HEK293 (cell line): Measurements from ENCODE around the gene TOX4.
A peak's percentile ranks its signal among the peaks of the same experiment; 100 is the strongest.

Experiments
- CTCF ChIA-PET: fragments of 350-600 bp; formaldehyde crosslinking; extraction: SDS; loops from one replicate; lab custom pipeline; 2021; ENCODE audit warnings: antibody characterized with exemption; lab: Yijun Ruan, JAX
- POLR2A ChIA-PET: fragments of 300-600 bp; formaldehyde crosslinking; extraction: SDS; loops from one replicate; lab custom pipeline; 2020; ENCODE audit warnings: antibody characterized with exemption, inconsistent platforms; lab: Yijun Ruan, JAX
- H3K27ac ChIP-seq: fragments of 200-500 bp; sonication (Bioruptor generic); 2 replicates; pipeline ENCODE4 v1.5.1; 2014; ENCODE audit warnings: low read depth, low read length, control low read depth, inconsistent platforms; ENCODE audit errors: extremely low read depth
- H3K36me3 ChIP-seq, 2 experiments: fragments of 200-500 bp in 1 of 2; sonication (Bioruptor generic) in 1 of 2; 1 replicate in 1 of 2; 2 replicates in 1 of 2; pipeline ENCODE4 v1.5.1; 2014 to 2017; ENCODE audit warnings: inconsistent platforms in 2 of 2, low read length in 2 of 2; ENCODE audit not compliant: control insufficient read depth in 2 of 2, insufficient read depth in 1 of 2
- H3K4me1 ChIP-seq: fragments of 200-500 bp; sonication (Bioruptor generic); 2 replicates; pipeline ENCODE4 v1.5.1; 2014; ENCODE audit warnings: mild to moderate bottlenecking, low read length, inconsistent platforms; ENCODE audit not compliant: control insufficient read depth, insufficient read depth
- H3K4me3 ChIP-seq: 2 replicates; pipeline ENCODE4 v1.5.1; 2011; ENCODE audit warnings: low read depth, mild to moderate bottlenecking, control low read depth, low read length, moderate library complexity
- H3K9me3 ChIP-seq: fragments of 200-500 bp; sonication (Bioruptor generic); 2 replicates; pipeline ENCODE4 v1.5.1; 2014; ENCODE audit warnings: low read depth, low read length, inconsistent platforms; ENCODE audit not compliant: control insufficient read depth, insufficient read depth
- HOXA7 ChIP-seq: sonication (generic); formaldehyde crosslinking; IDR thresholded peaks from 2 replicates; pipeline ENCODE4 v1.8.1; 2022; ENCODE audit warnings: missing genetic modification reagents, borderline replicate concordance
- MYNN ChIP-seq: fragments of 450-650 bp; formaldehyde crosslinking; IDR thresholded peaks from 2 replicates; pipeline ENCODE4 v1.5.1; 2016; ENCODE audit warnings: missing biosample characterization, missing genetic modification characterization, borderline replicate concordance
- SCRT1 ChIP-seq: fragments of 450-650 bp; formaldehyde crosslinking; IDR thresholded peaks from 2 replicates; pipeline ENCODE4 v1.5.1; 2016; ENCODE audit warnings: missing biosample characterization, missing genetic modification characterization, borderline replicate concordance
- SCRT2 ChIP-seq: fragments of 450-650 bp; formaldehyde crosslinking; IDR thresholded peaks from 2 replicates; pipeline ENCODE4 v1.5.1; 2016; ENCODE audit warnings: missing biosample characterization, missing genetic modification characterization
- ZEB2 ChIP-seq: fragments of 450-650 bp; formaldehyde crosslinking; IDR thresholded peaks from 2 replicates; pipeline ENCODE4 v1.5.1; 2016; ENCODE audit warnings: missing biosample characterization, missing genetic modification characterization
- ZFP3 ChIP-seq: fragments of 450-650 bp; formaldehyde crosslinking; IDR thresholded peaks from 2 replicates; pipeline ENCODE4 v1.5.1; 2016; ENCODE audit warnings: low read depth, missing biosample characterization, missing genetic modification characterization
- ZNF157 ChIP-seq: fragments of 450-650 bp; formaldehyde crosslinking; IDR thresholded peaks from 2 replicates; pipeline ENCODE4 v1.5.1; 2016; ENCODE audit warnings: missing biosample characterization, missing genetic modification characterization
- ZNF37A ChIP-seq: fragments of 450-650 bp; IDR thresholded peaks from 2 replicates; pipeline ENCODE4 v1.5.1; 2018; ENCODE audit warnings: missing biosample characterization, missing genetic modification characterization
- ZNF433 ChIP-seq: fragments of 450-650 bp; formaldehyde crosslinking; IDR thresholded peaks from 2 replicates; pipeline ENCODE4 v1.5.1; 2016; ENCODE audit warnings: missing biosample characterization, missing genetic modification characterization, low read depth
- ZNF571 ChIP-seq: fragments of 450-650 bp; formaldehyde crosslinking; IDR thresholded peaks from 2 replicates; pipeline ENCODE4 v1.5.0; 2017; ENCODE audit warnings: missing biosample characterization, missing genetic modification characterization
- ZNF596 ChIP-seq: fragments of 450-650 bp; IDR thresholded peaks from 2 replicates; pipeline ENCODE4 v1.5.0; 2018; ENCODE audit warnings: missing biosample characterization, mild to moderate bottlenecking, missing genetic modification characterization, moderate library complexity
- TF ChIP-seq, protein P1 (sequence below): fragments of 450-650 bp; formaldehyde crosslinking; IDR thresholded peaks from 2 replicates; pipeline ENCODE4; 2016; ENCODE audit warnings: missing biosample characterization, missing genetic modification characterization
- TF ChIP-seq, protein P2 (sequence below): fragments of 450-650 bp; formaldehyde crosslinking; IDR thresholded peaks from 2 replicates; pipeline ENCODE4 v1.5.1; 2016; ENCODE audit warnings: missing biosample characterization, missing genetic modification characterization
- TF ChIP-seq, protein P3 (sequence below): fragments of 450-650 bp; formaldehyde crosslinking; IDR thresholded peaks from 2 replicates; pipeline ENCODE4 v1.5.1; 2016; ENCODE audit warnings: missing biosample characterization, missing genetic modification characterization
- TF ChIP-seq, protein P4 (sequence below): fragments of 450-650 bp; formaldehyde crosslinking; IDR thresholded peaks from 2 replicates; pipeline ENCODE4 v1.5.1; 2016; ENCODE audit warnings: missing biosample characterization, missing genetic modification characterization
- TF ChIP-seq, protein P5 (sequence below): fragments of 450-650 bp; formaldehyde crosslinking; IDR thresholded peaks from 2 replicates; pipeline ENCODE4 v1.5.1; 2017; ENCODE audit warnings: missing biosample characterization, mild to moderate bottlenecking, missing genetic modification characterization, moderate library complexity
- TF ChIP-seq, protein P6 (sequence below): fragments of 450-650 bp; formaldehyde crosslinking; IDR thresholded peaks from 2 replicates; pipeline ENCODE4 v1.5.1; 2016; ENCODE audit warnings: missing biosample characterization, missing genetic modification characterization

The TOX4 gene

DNA sequence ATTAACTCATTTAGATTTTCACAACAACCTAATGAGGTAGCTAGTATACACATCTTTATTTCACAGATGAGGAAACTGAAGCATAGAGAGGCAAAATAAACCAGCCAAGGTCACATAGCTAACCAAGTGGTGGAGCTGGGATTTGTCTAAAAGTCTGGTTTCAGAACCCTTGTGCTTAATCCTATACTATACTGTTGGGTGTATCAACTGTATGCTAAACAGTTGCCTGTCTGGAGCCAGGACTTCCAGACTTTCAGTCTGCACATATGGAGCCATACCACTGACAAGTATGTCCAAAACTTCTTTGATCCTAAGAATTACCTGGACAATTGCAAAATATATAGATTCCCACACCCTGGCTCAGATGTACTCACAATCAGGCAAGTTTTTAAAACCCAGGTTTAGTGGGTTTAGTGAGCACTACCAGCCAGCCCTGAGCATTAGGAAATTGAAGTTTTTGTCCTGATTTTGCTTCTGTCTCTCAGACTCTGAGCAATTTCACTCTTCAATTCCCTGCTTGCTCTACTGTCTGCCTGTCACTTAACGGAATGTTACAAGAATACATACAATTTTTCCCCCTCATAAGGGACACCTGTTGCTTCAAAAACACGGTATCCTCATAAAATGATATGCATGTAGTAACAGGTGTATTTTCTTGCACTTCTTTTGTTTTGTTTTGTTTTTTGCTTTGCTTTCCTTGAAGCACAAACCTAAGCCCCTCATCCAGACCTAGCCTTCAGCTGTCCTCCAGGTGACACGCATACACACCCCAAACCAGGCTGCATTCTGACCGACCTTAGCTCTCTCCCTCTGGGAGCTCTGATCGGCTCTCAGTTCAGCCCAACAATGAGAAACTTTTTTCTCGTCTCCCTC lies 58.8 kb downstream of the TOX4 start:
- CTCF ChIA-PET = no interaction called here
- no peak overlapping the region for H3K4me3 ChIP-seq

DNA sequence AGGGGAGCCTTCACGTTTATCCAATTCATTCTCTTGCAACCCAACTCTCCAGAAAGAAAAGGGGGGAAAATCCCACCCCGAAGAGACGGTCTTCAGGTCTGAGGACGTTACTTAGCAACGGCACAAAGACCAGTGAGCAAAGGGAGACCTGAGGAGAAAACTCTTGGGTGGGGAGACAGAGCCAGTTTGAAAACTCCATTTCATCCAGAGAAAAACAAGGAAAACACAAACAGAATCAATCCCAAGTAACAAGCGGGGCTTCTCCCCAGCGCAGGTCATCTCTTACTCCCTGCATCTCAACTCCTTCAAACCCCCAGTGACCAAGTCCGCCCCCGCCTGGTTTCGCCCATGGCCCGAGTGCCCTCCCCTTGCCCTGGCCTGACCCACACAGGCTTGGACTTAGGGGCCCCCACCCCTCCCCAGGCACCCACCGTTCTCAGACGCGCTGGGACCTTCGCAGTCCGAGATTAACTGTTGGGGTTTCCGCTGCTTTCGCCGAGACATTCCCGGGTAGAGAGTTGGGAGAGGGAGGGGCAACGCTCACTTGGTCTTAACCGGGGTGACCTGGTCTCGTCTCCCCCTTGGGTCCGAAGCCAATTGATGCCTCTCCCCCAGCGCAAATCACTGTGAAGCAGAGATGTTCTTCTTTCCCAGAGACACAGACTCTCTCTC lies 59.6 kb downstream of the TOX4 start:
- POLR2A ChIA-PET = no interaction called here
- no peak overlapping the region for H3K27ac ChIP-seq

More for the DNA sequence above, 58.8 kb downstream of the TOX4 start:
- Histone ChIP-seq H3K36me3 (no peaks in the 10 kb centered on the region), H3K27ac (no peak overlapping the region), H3K4me1 (no peaks in the 10 kb centered on the region), H3K9me3 (no peaks in the 10 kb centered on the region)
- TF ChIP-seq SCRT1 (tag by site-specific recombination) (peak; percentile 91), SCRT2 (tag by site-specific recombination) (peak; percentile 96)
- TF ChIP-seq, protein P1, sequence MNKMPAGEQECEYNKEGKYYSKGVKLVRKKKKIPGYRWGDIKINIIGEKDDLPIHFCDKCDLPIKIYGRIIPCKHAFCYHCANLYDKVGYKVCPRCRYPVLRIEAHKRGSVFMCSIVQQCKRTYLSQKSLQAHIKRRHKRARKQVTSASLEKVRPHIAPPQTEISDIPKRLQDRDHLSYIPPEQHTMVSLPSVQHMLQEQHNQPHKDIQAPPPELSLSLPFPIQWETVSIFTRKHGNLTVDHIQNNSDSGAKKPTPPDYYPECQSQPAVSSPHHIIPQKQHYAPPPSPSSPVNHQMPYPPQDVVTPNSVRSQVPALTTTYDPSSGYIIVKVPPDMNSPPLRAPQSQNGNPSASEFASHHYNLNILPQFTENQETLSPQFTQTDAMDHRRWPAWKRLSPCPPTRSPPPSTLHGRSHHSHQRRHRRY (tag by site-specific recombination) = no peak
- POLR2A ChIA-PET = no interaction called here

More for the DNA sequence above, 59.6 kb downstream of the TOX4 start:
- TF ChIP-seq, protein P2, sequence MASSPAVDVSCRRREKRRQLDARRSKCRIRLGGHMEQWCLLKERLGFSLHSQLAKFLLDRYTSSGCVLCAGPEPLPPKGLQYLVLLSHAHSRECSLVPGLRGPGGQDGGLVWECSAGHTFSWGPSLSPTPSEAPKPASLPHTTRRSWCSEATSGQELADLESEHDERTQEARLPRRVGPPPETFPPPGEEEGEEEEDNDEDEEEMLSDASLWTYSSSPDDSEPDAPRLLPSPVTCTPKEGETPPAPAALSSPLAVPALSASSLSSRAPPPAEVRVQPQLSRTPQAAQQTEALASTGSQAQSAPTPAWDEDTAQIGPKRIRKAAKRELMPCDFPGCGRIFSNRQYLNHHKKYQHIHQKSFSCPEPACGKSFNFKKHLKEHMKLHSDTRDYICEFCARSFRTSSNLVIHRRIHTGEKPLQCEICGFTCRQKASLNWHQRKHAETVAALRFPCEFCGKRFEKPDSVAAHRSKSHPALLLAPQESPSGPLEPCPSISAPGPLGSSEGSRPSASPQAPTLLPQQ (tag by site-specific recombination) = no peak
- TF ChIP-seq, protein P3, sequence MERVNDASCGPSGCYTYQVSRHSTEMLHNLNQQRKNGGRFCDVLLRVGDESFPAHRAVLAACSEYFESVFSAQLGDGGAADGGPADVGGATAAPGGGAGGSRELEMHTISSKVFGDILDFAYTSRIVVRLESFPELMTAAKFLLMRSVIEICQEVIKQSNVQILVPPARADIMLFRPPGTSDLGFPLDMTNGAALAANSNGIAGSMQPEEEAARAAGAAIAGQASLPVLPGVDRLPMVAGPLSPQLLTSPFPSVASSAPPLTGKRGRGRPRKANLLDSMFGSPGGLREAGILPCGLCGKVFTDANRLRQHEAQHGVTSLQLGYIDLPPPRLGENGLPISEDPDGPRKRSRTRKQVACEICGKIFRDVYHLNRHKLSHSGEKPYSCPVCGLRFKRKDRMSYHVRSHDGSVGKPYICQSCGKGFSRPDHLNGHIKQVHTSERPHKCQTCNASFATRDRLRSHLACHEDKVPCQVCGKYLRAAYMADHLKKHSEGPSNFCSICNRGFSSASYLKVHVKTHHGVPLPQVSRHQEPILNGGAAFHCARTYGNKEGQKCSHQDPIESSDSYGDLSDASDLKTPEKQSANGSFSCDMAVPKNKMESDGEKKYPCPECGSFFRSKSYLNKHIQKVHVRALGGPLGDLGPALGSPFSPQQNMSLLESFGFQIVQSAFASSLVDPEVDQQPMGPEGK (tag by site-specific recombination) = peak; percentile 50; the same call in 1 of the 2 replicates
- TF ChIP-seq, protein P4, sequence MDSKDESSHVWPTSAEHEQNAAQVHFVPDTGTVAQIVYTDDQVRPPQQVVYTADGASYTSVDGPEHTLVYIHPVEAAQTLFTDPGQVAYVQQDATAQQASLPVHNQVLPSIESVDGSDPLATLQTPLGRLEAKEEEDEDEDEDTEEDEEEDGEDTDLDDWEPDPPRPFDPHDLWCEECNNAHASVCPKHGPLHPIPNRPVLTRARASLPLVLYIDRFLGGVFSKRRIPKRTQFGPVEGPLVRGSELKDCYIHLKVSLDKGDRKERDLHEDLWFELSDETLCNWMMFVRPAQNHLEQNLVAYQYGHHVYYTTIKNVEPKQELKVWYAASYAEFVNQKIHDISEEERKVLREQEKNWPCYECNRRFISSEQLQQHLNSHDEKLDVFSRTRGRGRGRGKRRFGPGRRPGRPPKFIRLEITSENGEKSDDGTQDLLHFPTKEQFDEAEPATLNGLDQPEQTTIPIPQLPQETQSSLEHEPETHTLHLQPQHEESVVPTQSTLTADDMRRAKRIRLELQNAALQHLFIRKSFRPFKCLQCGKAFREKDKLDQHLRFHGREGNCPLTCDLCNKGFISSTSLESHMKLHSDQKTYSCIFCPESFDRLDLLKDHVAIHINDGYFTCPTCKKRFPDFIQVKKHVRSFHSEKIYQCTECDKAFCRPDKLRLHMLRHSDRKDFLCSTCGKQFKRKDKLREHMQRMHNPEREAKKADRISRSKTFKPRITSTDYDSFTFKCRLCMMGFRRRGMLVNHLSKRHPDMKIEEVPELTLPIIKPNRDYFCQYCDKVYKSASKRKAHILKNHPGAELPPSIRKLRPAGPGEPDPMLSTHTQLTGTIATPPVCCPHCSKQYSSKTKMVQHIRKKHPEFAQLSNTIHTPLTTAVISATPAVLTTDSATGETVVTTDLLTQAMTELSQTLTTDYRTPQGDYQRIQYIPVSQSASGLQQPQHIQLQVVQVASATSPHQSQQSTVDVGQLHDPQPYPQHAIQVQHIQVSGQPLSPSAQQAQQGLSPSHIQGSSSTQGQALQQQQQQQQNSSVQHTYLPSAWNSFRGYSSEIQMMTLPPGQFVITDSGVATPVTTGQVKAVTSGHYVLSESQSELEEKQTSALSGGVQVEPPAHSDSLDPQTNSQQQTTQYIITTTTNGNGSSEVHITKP (tag by site-specific recombination) = peak; percentile 95
- TF ChIP-seq ZNF37A (tag by site-specific recombination) = no peak
- no peak for TF ChIP-seq ZNF433
- no peak for TF ChIP-seq MYNN (tag by site-specific recombination)
- TF ChIP-seq, protein P5, sequence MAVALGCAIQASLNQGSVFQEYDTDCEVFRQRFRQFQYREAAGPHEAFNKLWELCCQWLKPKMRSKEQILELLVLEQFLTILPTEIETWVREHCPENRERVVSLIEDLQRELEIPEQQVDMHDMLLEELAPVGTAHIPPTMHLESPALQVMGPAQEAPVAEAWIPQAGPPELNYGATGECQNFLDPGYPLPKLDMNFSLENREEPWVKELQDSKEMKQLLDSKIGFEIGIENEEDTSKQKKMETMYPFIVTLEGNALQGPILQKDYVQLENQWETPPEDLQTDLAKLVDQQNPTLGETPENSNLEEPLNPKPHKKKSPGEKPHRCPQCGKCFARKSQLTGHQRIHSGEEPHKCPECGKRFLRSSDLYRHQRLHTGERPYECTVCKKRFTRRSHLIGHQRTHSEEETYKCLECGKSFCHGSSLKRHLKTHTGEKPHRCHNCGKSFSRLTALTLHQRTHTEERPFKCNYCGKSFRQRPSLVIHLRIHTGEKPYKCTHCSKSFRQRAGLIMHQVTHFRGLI (tag by site-specific recombination) = peak; percentile 63; the same call in 1 of the 2 replicates
- TF ChIP-seq ZNF157 (tag by site-specific recombination) = no peak
- no peak for TF ChIP-seq ZEB2 (tag by site-specific recombination)
- TF ChIP-seq ZFP3 (tag by site-specific recombination) = no peak
- peak; percentile 82; the same call in 1 of the 2 replicates for TF ChIP-seq ZNF596 (tag by site-specific recombination)
- TF ChIP-seq HOXA7 = no peak
- TF ChIP-seq, protein P6, sequence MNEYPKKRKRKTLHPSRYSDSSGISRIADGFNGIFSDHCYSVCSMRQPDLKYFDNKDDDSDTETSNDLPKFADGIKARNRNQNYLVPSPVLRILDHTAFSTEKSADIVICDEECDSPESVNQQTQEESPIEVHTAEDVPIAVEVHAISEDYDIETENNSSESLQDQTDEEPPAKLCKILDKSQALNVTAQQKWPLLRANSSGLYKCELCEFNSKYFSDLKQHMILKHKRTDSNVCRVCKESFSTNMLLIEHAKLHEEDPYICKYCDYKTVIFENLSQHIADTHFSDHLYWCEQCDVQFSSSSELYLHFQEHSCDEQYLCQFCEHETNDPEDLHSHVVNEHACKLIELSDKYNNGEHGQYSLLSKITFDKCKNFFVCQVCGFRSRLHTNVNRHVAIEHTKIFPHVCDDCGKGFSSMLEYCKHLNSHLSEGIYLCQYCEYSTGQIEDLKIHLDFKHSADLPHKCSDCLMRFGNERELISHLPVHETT (tag by site-specific recombination) = no peak
- no peak for TF ChIP-seq ZNF571 (tag by site-specific recombination)
- Histone ChIP-seq H3K4me1 (no peaks in the 10 kb centered on the region), H3K36me3 (no peaks in the 10 kb centered on the region), H3K4me3 (no peak overlapping the region), H3K9me3 (no peaks in the 10 kb centered on the region)
- CTCF ChIA-PET = interaction anchor here (0.6 to 0.9 kb wide), 2 partner anchors 38 to 842 kb away, joined by 3 to 4 read pairs; no protein-coding TSS in a partner anchor
